HepG2 (cell line): ENCODE data around the gene UNG. TPM values are rescaled to one million over a fixed set of nuclear protein-coding genes. Genes with fewer than 3 reads are reported as not detected.

ENCODE experiments used
- E2F1 ChIP-seq: sonication (generic); formaldehyde crosslinking; IDR thresholded peaks from 2 replicates; pipeline ENCODE4 v1.5.0; 2020; ENCODE audit warnings: missing genetic modification reagents
- KLF15 ChIP-seq: sonication (generic); formaldehyde crosslinking; IDR thresholded peaks from 2 replicates; pipeline ENCODE4 v1.8.1; 2023; ENCODE audit warnings: borderline replicate concordance, mild to moderate bottlenecking, inconsistent platforms, missing genetic modification reagents, mixed read lengths
- KMT2A ChIP-seq: sonication (generic); formaldehyde crosslinking; IDR thresholded peaks from 2 replicates; pipeline ENCODE4 v1.4.0; 2020; ENCODE audit warnings: missing genetic modification reagents
- MAZ ChIP-seq, 2 experiments: sonication (generic) in 1 of 2; formaldehyde crosslinking in 1 of 2; IDR thresholded peaks; 2 replicates each; pipeline versions ENCODE4 v1.5.0 to v1.6.1; 2012 to 2020; ENCODE audit warnings: low read depth in 2 of 2, mild to moderate bottlenecking in 2 of 2, borderline replicate concordance in 1 of 2, improper control_type of control experiment in 1 of 2, low read length in 1 of 2, missing genetic modification reagents in 1 of 2, moderate library complexity in 1 of 2
- MBNL3 ChIP-seq: fragments of 250-450 bp; sonication (Bioruptor Pico); conservative IDR thresholded peaks from 2 replicates; pipeline ENCODE4 v1.8.0; 2022; ENCODE audit warnings: mild to moderate bottlenecking, inconsistent platforms
- PCBP2 ChIP-seq: fragments of 200-400 bp; formaldehyde crosslinking; optimal IDR thresholded peaks from 2 replicates; pipeline ENCODE3; 2018; ENCODE audit warnings: low read length, low read depth; ENCODE audit not compliant: poor library complexity, severe bottlenecking
- PHF21A ChIP-seq: sonication (generic); formaldehyde crosslinking; IDR thresholded peaks from 2 replicates; pipeline ENCODE4 v1.5.0; 2020; ENCODE audit warnings: mild to moderate bottlenecking, missing genetic modification reagents
- REXO4 ChIP-seq: sonication (generic); formaldehyde crosslinking; IDR thresholded peaks from 2 replicates; pipeline ENCODE4 v1.8.0; 2022; ENCODE audit warnings: missing genetic modification reagents, mild to moderate bottlenecking, borderline replicate concordance
- SALL2 ChIP-seq: sonication (generic); formaldehyde crosslinking; IDR thresholded peaks from 2 replicates; pipeline ENCODE4 v1.8.1; 2023; ENCODE audit warnings: mild to moderate bottlenecking, missing genetic modification reagents, inconsistent platforms
- SMYD3 ChIP-seq: sonication (generic); formaldehyde crosslinking; IDR thresholded peaks from 2 replicates; pipeline ENCODE4 v1.8.1; 2023; ENCODE audit warnings: mild to moderate bottlenecking, missing genetic modification reagents
- SRY ChIP-seq: sonication (generic); formaldehyde crosslinking; IDR thresholded peaks from 2 replicates; pipeline ENCODE4 v1.8.0; 2022; ENCODE audit warnings: mild to moderate bottlenecking, missing genetic modification reagents
- TAF1 ChIP-seq: sonication (generic); formaldehyde crosslinking; IDR thresholded peaks from 2 replicates; pipeline ENCODE4 v1.4.0; 2020; ENCODE audit warnings: missing genetic modification reagents
- YEATS2 ChIP-seq: sonication (generic); formaldehyde crosslinking; IDR thresholded peaks from 2 replicates; pipeline ENCODE4 v1.4.0; 2020; ENCODE audit warnings: missing genetic modification reagents, borderline replicate concordance
- ZMYM3 ChIP-seq: sonication (generic); formaldehyde crosslinking; IDR thresholded peaks from 2 replicates; pipeline ENCODE4 v1.5.1; 2020; ENCODE audit warnings: mild to moderate bottlenecking, missing genetic modification reagents
- ZNF264 ChIP-seq: sonication (generic); formaldehyde crosslinking; IDR thresholded peaks from 2 replicates; pipeline ENCODE4 v1.4.0; 2020; ENCODE audit warnings: missing genetic modification reagents
- ZNF780A ChIP-seq: sonication (generic); formaldehyde crosslinking; IDR thresholded peaks from 2 replicates; pipeline ENCODE4 v1.8.0; 2022; ENCODE audit warnings: mild to moderate bottlenecking, missing genetic modification reagents, moderate library complexity
- ZSCAN9 ChIP-seq: IDR thresholded peaks from 2 replicates; pipeline ENCODE4 v1.6.1; 2016; ENCODE audit warnings: borderline replicate concordance
- polyA plus RNA-seq, 8 experiments: library from polyadenylated mRNA; depleted of rRNA in 3 of 8; stranded (reverse) in 7 of 8; unstranded in 1 of 8; fragments of >200 nt; fragmentation: Illumina TruSeq in 4 of 8; extraction: Trizol in 4 of 8; gene quantifications; 2 replicates each; pipeline versions ENCODE4 v1.2.1 to v1.2.3, GENCODE V29; 2011 to 2016; ENCODE audit warnings: low read depth in 4 of 8, missing spikeins in 1 of 8, mixed read lengths in 1 of 8; ENCODE audit not compliant: insufficient read depth in 1 of 8
- total RNA-seq, 5 experiments: library from RNA; depleted of rRNA; stranded (reverse); fragments of >200 nt; fragmentation: Illumina TruSeq; extraction: Trizol; gene quantifications; 2 replicates each; pipeline ENCODE4 v1.2.3, GENCODE V29; 2016; ENCODE audit warnings: low read depth in 1 of 5
- TF ChIP-seq, protein P1 (sequence below): sonication (generic); formaldehyde crosslinking; IDR thresholded peaks from 2 replicates; pipeline ENCODE4 v1.8.1; 2023; ENCODE audit warnings: mild to moderate bottlenecking, missing genetic modification reagents
- TF ChIP-seq, protein P2 (sequence below): sonication (generic); formaldehyde crosslinking; IDR thresholded peaks from 2 replicates; pipeline ENCODE4 v1.4.0; 2020; ENCODE audit warnings: mild to moderate bottlenecking, missing genetic modification reagents
- TF ChIP-seq, protein P3 (sequence below): sonication (generic); formaldehyde crosslinking; IDR thresholded peaks from 2 replicates; pipeline ENCODE4 v1.4.0; 2020; ENCODE audit warnings: missing genetic modification reagents

Gene UNG
- total and polyA plus RNA-seq, 2 of the 13 experiments (the other 11 are each of a cell fraction or from before 2014, with no cell fraction given) = 23.3 to 114 TPM

DNA sequence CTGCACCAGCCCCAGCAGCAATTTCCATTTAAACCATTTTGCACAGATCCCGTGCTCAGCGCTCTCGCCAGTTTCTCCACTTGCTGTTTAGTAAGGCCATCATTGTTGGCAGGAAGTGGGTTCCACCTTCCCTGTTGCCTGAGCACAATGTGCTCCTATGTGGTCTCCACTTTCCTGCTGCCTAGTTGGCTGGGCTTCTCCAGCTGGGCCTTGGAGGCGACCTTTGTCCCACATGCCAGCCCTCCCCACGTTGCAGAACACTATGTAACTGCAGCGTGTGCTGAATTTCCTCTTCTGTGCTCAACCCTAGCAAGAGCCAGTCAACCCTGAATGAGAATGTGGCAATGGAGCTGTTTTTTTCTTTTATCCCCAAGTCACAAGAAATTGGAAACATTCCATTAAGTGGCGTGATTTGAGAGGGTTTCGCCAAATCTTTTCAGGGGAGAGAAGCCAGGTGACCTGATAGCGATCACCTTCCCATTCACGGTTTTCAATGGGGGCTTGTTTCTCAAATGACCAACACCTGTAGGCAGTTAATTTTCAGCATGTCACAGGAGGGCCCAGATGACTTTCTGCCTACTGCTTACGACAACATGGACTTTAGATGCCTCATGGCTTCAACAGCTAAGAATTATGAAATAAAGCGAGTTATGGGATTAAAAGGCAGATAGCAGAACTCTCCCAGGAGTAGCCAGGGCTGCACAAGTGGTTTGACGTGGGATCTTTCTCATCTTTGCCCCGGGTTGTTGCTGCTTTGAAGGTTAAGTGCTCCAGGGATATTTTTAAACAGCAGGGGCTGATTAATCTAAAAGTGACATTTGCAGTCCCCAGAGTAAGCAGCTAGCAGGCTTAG lies 18.6 kb downstream of the UNG start, which contains the start of gene ACACB (continued):
- TF ChIP-seq, protein P1, sequence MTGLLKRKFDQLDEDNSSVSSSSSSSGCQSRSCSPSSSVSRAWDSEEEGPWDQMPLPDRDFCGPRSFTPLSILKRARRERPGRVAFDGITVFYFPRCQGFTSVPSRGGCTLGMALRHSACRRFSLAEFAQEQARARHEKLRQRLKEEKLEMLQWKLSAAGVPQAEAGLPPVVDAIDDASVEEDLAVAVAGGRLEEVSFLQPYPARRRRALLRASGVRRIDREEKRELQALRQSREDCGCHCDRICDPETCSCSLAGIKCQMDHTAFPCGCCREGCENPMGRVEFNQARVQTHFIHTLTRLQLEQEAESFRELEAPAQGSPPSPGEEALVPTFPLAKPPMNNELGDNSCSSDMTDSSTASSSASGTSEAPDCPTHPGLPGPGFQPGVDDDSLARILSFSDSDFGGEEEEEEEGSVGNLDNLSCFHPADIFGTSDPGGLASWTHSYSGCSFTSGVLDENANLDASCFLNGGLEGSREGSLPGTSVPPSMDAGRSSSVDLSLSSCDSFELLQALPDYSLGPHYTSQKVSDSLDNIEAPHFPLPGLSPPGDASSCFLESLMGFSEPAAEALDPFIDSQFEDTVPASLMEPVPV (CRISPR knock-in tag) = peak; percentile 27; the same call in 1 of the 2 replicates
- peak; percentile 77; the same call in 1 of the 2 replicates for TF ChIP-seq ZSCAN9 (CRISPR knock-in tag)
- TF ChIP-seq TAF1 (CRISPR knock-in tag) = peak; percentile 72
- TF ChIP-seq YEATS2 (CRISPR knock-in tag) = peak; percentile 67; the same call in 1 of the 2 replicates
- TF ChIP-seq KLF15 (CRISPR knock-in tag) = no peak
- no peak for TF ChIP-seq PCBP2
- TF ChIP-seq, protein P2, sequence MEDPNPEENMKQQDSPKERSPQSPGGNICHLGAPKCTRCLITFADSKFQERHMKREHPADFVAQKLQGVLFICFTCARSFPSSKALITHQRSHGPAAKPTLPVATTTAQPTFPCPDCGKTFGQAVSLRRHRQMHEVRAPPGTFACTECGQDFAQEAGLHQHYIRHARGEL (CRISPR knock-in tag) = no peak
- TF ChIP-seq MBNL3 (CRISPR knock-in tag) = no peak
- peak; percentile 46; the same call in 1 of the 2 replicates for TF ChIP-seq MAZ (IDR thresholded peaks at IDR 0.05; ENCODE audit: borderline replicate concordance, low read depth, low read length)
- peak; percentile 43; the same call in 1 of the 2 replicates for TF ChIP-seq MAZ (CRISPR knock-in tag; IDR thresholded peaks at IDR 0.05; ENCODE audit: low read depth)
- no peak for TF ChIP-seq ZNF780A (CRISPR knock-in tag)
- peak; percentile 92 for TF ChIP-seq ZMYM3 (CRISPR knock-in tag)
- TF ChIP-seq, protein P3, sequence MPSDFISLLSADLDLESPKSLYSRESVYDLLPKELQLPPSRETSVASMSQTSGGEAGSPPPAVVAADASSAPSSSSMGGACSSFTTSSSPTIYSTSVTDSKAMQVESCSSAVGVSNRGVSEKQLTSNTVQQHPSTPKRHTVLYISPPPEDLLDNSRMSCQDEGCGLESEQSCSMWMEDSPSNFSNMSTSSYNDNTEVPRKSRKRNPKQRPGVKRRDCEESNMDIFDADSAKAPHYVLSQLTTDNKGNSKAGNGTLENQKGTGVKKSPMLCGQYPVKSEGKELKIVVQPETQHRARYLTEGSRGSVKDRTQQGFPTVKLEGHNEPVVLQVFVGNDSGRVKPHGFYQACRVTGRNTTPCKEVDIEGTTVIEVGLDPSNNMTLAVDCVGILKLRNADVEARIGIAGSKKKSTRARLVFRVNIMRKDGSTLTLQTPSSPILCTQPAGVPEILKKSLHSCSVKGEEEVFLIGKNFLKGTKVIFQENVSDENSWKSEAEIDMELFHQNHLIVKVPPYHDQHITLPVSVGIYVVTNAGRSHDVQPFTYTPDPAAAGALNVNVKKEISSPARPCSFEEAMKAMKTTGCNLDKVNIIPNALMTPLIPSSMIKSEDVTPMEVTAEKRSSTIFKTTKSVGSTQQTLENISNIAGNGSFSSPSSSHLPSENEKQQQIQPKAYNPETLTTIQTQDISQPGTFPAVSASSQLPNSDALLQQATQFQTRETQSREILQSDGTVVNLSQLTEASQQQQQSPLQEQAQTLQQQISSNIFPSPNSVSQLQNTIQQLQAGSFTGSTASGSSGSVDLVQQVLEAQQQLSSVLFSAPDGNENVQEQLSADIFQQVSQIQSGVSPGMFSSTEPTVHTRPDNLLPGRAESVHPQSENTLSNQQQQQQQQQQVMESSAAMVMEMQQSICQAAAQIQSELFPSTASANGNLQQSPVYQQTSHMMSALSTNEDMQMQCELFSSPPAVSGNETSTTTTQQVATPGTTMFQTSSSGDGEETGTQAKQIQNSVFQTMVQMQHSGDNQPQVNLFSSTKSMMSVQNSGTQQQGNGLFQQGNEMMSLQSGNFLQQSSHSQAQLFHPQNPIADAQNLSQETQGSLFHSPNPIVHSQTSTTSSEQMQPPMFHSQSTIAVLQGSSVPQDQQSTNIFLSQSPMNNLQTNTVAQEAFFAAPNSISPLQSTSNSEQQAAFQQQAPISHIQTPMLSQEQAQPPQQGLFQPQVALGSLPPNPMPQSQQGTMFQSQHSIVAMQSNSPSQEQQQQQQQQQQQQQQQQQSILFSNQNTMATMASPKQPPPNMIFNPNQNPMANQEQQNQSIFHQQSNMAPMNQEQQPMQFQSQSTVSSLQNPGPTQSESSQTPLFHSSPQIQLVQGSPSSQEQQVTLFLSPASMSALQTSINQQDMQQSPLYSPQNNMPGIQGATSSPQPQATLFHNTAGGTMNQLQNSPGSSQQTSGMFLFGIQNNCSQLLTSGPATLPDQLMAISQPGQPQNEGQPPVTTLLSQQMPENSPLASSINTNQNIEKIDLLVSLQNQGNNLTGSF (CRISPR knock-in tag) = no peak
- TF ChIP-seq E2F1 (CRISPR knock-in tag) = no peak
- TF ChIP-seq SALL2 = no peak
- no peak for TF ChIP-seq REXO4 (CRISPR knock-in tag)
- TF ChIP-seq KMT2A (CRISPR knock-in tag) = peak; percentile 78
- TF ChIP-seq SRY = no peak
- 0 out of 2 replicates have a peak, but pooled peaks have one; percentile 30 for TF ChIP-seq SMYD3
- TF ChIP-seq ZNF264 (CRISPR knock-in tag) = no peak
- peak; percentile 75; the same call in 1 of the 2 replicates for TF ChIP-seq PHF21A
